Natural killer cell (primary cell): ENCODE measurements around the gene RFESD. TPM values are rescaled to one million over a fixed set of nuclear protein-coding genes. Genes with fewer than 3 reads are reported as not detected.

ENCODE experiments used
- ATAC-seq, 3 donors: fragments of 150-1000 bp in 2 of 3; fragments of 200-7000 bp in 1 of 3; cut with Tn5 transposase; 1 replicate in 1 of 3; 2 replicates in 2 of 3; pipeline ENCODE4 v1.10.0; 2021; ENCODE audit warnings: mild to moderate bottlenecking in 2 of 3, moderate library complexity in 2 of 3
- DNase-seq, 2 donors: peaks; one replicate each; pipeline versions ENCODE4 v3.0.0 to v3.0.0-alpha.2; 2013 to 2021; ENCODE audit warnings: mixed read lengths in 1 of 2
- H3K27ac ChIP-seq: one replicate; pipeline ENCODE4 v1.5.1; 2013; ENCODE audit warnings: mild to moderate bottlenecking, low read length
- H3K27me3 ChIP-seq: one replicate; pipeline ENCODE4 v1.6.1; 2013; ENCODE audit warnings: low read length; ENCODE audit not compliant: control insufficient read depth, insufficient read depth
- H3K36me3 ChIP-seq: one replicate; pipeline ENCODE4 v1.6.1; 2013; ENCODE audit warnings: low read length; ENCODE audit not compliant: control insufficient read depth, insufficient read depth
- H3K4me1 ChIP-seq: one replicate; pipeline ENCODE4 v1.6.1; 2013; ENCODE audit warnings: low read length; ENCODE audit not compliant: control insufficient read depth, insufficient read depth
- H3K4me3 ChIP-seq: one replicate; pipeline ENCODE4 v1.5.1; 2013; ENCODE audit warnings: low read length
- H3K9me3 ChIP-seq: one replicate; pipeline ENCODE4 v1.6.1; 2013; ENCODE audit warnings: low read length; ENCODE audit not compliant: control insufficient read depth, insufficient read depth
- H3K27ac Mint-ChIP-seq, 2 donors: one replicate each; pipeline ENCODE4 v1.8.0; 2022; ENCODE audit warnings: mild to moderate bottlenecking in 2 of 2, mixed read lengths in 2 of 2, moderate library complexity in 1 of 2
- H3K27me3 Mint-ChIP-seq, 2 donors: one replicate each; pipeline ENCODE4 v1.8.0; 2022; ENCODE audit warnings: low read depth in 2 of 2, mixed read lengths in 2 of 2
- H3K36me3 Mint-ChIP-seq: one replicate; pipeline ENCODE4 v1.8.0; 2022; ENCODE audit warnings: mixed read lengths
- H3K4me1 Mint-ChIP-seq, 2 donors: one replicate each; pipeline ENCODE4 v1.8.0; 2022; ENCODE audit warnings: mixed read lengths in 2 of 2
- H3K4me3 Mint-ChIP-seq: one replicate; pipeline ENCODE4 v1.8.0; 2022; ENCODE audit warnings: mild to moderate bottlenecking, moderate library complexity, mixed read lengths
- H3K9me3 Mint-ChIP-seq, 2 donors: one replicate each; pipeline ENCODE4 v1.8.0; 2022; ENCODE audit warnings: mixed read lengths in 2 of 2
- WGBS: methylation state at CpG from one replicate; pipeline ENCODE4 v1.1.7; 2013; ENCODE audit warnings: missing lambda C conversion rate; ENCODE audit not compliant: insufficient coverage; 5-methylcytosine and 5-hydroxymethylcytosine counted together
- intact Hi-C: fragments of 100-400 bp; cut with micrococcal nuclease; formaldehyde crosslinking; loops from one replicate; pipeline ENCODE4 v1.14.2; 2022
- total RNA-seq, 4 donors: library from RNA; stranded (reverse); fragments of 120-200 nt in 1 of 4; gene quantifications; one replicate each; pipeline versions ENCODE4 v1.2.3 to v1.2.4, GENCODE V29; 2013 to 2022
- TF ChIP-seq, protein P1 (sequence below): fragments of 200-600 bp; IDR thresholded peaks from one replicate; pipeline ENCODE4 v1.8.0; 2022; ENCODE audit warnings: antibody characterized with exemption

Gene RFESD
- total RNA-seq, 3 donors from 2014 or later (not counting 1 experiment from before 2014, with no cell fraction given), result 0.96 to 1.5 (median 1.4) TPM

DNA sequence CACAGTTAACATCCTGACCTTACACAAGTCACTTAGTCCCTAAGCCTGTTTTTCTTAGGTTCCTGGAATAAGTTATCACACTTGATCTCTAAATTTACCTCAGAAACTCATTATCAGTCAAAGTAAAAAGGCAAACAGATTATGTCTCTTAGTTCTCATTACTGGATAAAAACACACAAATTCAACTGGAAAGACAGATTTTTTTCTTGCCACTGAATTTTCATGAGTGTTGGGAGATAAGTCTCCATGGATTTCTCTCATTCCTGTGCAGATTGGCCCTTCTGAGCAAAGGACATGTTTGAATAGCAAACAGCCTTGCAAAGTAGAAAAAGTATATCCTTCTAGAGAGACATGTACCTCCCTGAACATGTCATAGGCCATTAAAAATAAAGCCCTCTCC lies 26.1 kb downstream of the RFESD start:
- no peaks in the 10 kb centered on the region for H3K36me3 Mint-ChIP-seq

GRCh38 chr5:95673081-95673480 lies 26.5 kb downstream of the RFESD start:
- ATAC-seq (no peak), DNase-seq (no peak)
- Histone ChIP-seq H3K9me3 (no peaks in the 10 kb centered on the region), H3K27me3 (no peaks in the 10 kb centered on the region), H3K4me3 (no peak overlapping the region), H3K4me1 (no peaks in the 10 kb centered on the region), H3K27ac (no peak overlapping the region), H3K36me3 (no peaks in the 10 kb centered on the region)
- no peaks in the 10 kb centered on the region for H3K9me3 Mint-ChIP-seq
- TF ChIP-seq, protein P1, sequence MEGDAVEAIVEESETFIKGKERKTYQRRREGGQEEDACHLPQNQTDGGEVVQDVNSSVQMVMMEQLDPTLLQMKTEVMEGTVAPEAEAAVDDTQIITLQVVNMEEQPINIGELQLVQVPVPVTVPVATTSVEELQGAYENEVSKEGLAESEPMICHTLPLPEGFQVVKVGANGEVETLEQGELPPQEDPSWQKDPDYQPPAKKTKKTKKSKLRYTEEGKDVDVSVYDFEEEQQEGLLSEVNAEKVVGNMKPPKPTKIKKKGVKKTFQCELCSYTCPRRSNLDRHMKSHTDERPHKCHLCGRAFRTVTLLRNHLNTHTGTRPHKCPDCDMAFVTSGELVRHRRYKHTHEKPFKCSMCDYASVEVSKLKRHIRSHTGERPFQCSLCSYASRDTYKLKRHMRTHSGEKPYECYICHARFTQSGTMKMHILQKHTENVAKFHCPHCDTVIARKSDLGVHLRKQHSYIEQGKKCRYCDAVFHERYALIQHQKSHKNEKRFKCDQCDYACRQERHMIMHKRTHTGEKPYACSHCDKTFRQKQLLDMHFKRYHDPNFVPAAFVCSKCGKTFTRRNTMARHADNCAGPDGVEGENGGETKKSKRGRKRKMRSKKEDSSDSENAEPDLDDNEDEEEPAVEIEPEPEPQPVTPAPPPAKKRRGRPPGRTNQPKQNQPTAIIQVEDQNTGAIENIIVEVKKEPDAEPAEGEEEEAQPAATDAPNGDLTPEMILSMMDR, result no peak
- H3K4me3 Mint-ChIP-seq, result no peak overlapping the region
- 84% methylated on average over 3 of the region's 3 CpGs for WGBS
- no peak overlapping the region for H3K27ac Mint-ChIP-seq
- no peaks in the 10 kb centered on the region for H3K27me3 Mint-ChIP-seq
- intact Hi-C loops, result no loop called here
- no peaks in the 10 kb centered on the region for H3K4me1 Mint-ChIP-seq
- H3K36me3 Mint-ChIP-seq, result no peaks in the 10 kb centered on the region

More for the DNA sequence above, 26.1 kb downstream of the RFESD start:
- Mint-ChIP-seq H3K9me3 (no peaks in the 10 kb centered on the region), H3K27me3 (no peaks in the 10 kb centered on the region), H3K4me1 (no peaks in the 10 kb centered on the region), H3K27ac (no peak overlapping the region), H3K4me3 (no peak overlapping the region)
- Histone ChIP-seq H3K36me3 (no peaks in the 10 kb centered on the region), H3K27me3 (no peaks in the 10 kb centered on the region), H3K27ac (no peak overlapping the region), H3K4me3 (no peak overlapping the region), H3K4me1 (no peaks in the 10 kb centered on the region), H3K9me3 (no peaks in the 10 kb centered on the region)
- ATAC-seq (no peak), DNase-seq (no peak)
- intact Hi-C loops, result no loop called here
- TF ChIP-seq, protein P1, result no peak

GRCh38 chr5:95682891-95683290 lies 36.3 kb downstream of the RFESD start, which contains the start of gene SPATA9:
TSS of gene SPATA9 (minus strand) at chr5:95682991. CDS start at chr5:95682854, 137 bp downstream.
- Histone ChIP-seq H3K36me3 (no peaks in the 10 kb centered on the region), H3K9me3 (no peaks in the 10 kb centered on the region), H3K27me3 (no peaks in the 10 kb centered on the region), H3K4me3 (no peak within 1 kb of the TSS), H3K4me1 (no peaks in the 10 kb centered on the region), H3K27ac (no peak within 1 kb of the TSS)
- peaks cover 0 to 3% of the 10 kb centered on the region in 2 donors for H3K27me3 Mint-ChIP-seq
- intact Hi-C loops, result no loop called here
- H3K4me3 Mint-ChIP-seq, result no peak within 1 kb of the TSS
- 100% methylated on average over 1 of the region's 1 CpG for WGBS
- H3K9me3 Mint-ChIP-seq, result no peaks in the 10 kb centered on the region
- H3K4me1 Mint-ChIP-seq, result no peaks in the 10 kb centered on the region
- TF ChIP-seq, protein P1, result no peak
- DNase-seq, result no peak
- no peak within 1 kb of the TSS for H3K27ac Mint-ChIP-seq
- no peaks in the 10 kb centered on the region for H3K36me3 Mint-ChIP-seq
- ATAC-seq, result no peak

GRCh38 chr5:95684361-95684760 lies 37.8 kb downstream of the RFESD start:
- Mint-ChIP-seq H3K27ac (no peak overlapping the region), H3K9me3 (no peaks in the 10 kb centered on the region), H3K27me3 (peaks cover 0 to 3% of the 10 kb centered on the region in 2 donors), H3K36me3 (no peaks in the 10 kb centered on the region), H3K4me3 (no peak overlapping the region), H3K4me1 (no peaks in the 10 kb centered on the region)
- no peak overlapping the region for H3K4me3 ChIP-seq
- H3K9me3 ChIP-seq, result no peaks in the 10 kb centered on the region
- H3K4me1 ChIP-seq, result no peaks in the 10 kb centered on the region
- no CpG with 5 or more reads among the region's 2 CpGs for WGBS
- no peak overlapping the region for H3K27ac ChIP-seq
- ATAC-seq, result no peak
- H3K27me3 ChIP-seq, result no peaks in the 10 kb centered on the region
- H3K36me3 ChIP-seq, result no peaks in the 10 kb centered on the region
- no peak for DNase-seq
- intact Hi-C loops, result no loop called here
- TF ChIP-seq, protein P1, result no peak
